ENCODE measurements around the gene ASB2.

GRCh38 chr14:93974299-93974698 lies 2.1 kb downstream of the ASB2 start:
- TF ChIP-seq, protein P1, sequence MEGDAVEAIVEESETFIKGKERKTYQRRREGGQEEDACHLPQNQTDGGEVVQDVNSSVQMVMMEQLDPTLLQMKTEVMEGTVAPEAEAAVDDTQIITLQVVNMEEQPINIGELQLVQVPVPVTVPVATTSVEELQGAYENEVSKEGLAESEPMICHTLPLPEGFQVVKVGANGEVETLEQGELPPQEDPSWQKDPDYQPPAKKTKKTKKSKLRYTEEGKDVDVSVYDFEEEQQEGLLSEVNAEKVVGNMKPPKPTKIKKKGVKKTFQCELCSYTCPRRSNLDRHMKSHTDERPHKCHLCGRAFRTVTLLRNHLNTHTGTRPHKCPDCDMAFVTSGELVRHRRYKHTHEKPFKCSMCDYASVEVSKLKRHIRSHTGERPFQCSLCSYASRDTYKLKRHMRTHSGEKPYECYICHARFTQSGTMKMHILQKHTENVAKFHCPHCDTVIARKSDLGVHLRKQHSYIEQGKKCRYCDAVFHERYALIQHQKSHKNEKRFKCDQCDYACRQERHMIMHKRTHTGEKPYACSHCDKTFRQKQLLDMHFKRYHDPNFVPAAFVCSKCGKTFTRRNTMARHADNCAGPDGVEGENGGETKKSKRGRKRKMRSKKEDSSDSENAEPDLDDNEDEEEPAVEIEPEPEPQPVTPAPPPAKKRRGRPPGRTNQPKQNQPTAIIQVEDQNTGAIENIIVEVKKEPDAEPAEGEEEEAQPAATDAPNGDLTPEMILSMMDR (conservative IDR thresholded peaks at IDR 0.05), result no peak
- no peak for TF ChIP-seq ZFX (IDR thresholded peaks at IDR 0.05)
